ENCODE results near the gene MXI1.

MXI1 gene

DNA sequence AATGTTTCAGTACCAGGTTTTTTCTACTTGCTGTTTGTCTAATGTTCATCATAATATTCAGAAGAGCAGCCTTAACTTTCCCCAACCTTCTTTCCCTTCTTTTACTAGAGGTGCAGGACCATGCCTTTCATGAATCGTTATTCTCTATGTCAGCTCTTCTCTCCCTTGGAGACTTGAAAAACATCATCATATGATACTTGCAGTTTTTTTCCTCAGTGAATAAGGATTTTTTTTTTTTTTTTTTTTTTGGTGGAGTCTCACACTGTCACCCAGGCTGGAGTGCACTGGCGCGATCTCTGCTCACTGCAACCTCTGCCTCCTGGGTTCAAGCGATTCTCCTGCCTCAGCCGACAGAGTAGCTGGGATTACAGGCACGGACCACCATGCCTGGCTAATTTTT lies 67.2 kb downstream of the MXI1 start:
- DNase-seq (ENCODE audit: low read depth) = no peak

DNA sequence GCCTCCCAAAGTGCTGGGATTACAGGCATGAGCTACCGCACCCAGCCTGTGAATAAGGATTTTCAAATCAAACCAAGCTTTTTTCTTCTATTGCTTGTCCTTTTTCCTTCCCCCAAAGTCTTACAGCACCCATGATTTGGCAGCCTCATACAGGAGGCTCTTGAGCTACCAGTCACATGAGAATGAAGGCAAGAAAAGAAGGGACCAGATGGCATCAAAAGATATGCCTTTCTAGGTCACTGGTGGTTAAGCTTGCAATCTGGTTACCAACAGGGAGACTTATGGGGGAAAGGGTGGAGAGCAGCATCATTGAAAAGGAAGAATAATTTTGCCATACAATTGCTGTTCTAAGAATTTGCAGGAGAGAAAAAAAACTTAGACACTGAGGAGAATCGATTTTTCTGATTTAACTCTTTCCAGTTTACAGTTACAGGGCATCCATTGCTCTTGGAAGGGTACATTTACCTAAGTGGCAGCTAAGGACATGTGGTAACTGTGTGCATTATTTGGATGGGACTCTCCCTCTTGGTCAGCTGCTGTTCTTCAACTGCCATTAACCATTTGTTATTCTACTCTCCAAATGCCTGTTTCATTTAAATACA lies 67.8 kb downstream of the MXI1 start:
- no peak for DNase-seq (ENCODE audit: low read depth)

DNA sequence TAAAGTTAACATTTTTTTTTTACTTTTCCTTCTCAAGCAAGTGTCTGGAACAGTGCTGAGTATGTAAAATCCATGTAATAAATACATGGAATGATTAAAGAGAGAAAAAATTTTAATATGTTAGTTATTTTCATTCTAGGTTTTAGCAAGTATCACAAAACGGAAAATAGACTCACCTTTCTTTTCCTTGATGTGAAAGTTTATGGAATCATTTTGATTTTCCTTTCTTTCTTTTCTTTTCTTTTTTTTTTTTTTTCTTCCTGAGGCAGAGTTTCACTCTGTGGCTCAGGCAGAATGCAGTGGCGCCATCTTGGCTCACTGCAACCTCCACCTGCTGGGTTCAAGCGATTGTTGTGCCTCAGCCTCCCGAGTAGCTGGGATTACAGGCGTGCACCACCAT lies 69.2 kb downstream of the MXI1 start:
- DNase-seq (ENCODE audit: low read depth) = no peak

DNA sequence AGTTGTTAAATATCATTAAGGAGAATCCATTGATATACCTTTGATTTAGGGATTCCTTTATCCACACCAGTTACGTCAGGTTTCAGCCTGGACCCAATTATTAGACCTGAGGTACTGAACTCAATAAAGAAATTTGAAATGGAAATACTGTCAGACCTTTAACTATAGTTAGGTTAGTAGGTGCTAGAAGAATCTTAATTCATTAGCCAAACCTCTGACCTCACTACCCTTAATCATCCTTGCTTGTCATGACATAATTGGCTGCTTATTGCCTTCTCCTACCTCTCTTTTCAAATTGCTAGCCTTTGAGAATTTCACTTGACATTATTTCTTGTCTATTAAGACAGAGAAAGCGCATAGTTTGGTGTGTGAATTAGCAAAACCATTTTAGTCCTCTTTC lies 70.2 kb downstream of the MXI1 start:
- no peak for DNase-seq (ENCODE audit: low read depth)

DNA sequence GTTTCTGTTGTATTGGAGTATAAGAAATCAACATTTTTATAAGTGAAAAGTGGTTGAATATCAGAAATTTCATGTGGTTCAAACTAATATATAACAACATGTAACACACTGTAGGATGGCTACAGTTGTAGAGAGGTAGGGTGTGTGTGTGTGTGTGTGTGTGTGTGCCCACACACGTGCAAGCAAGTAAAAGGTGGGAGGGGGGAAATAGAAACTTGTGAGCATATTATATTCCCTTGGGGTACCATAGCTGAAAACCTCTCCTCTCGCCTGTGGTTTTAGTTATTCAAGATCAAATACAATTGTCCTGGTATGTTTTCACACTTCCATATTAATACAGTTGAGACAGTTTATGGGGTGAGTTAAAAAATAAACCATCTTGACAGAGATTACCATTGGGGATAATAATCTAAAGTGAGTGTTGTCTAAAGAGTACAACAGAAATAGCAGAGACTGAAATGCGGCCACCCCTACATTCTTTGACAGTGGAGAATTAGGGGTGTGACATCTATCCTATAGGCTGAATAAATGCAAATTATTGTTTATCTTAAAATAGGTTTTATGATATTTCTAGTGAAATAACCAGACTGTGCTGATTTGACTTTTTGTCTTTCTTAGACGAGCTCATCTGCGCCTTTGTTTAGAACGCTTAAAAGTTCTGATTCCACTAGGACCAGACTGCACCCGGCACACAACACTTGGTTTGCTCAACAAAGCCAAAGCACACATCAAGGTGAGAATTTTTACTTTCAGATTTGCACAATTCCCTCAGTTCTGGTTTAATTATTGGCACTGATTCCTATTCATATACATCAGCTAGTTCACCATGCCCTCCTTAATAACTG lies 71.4 kb downstream of the MXI1 start:
- no peak for DNase-seq (ENCODE audit: low read depth)

DNA sequence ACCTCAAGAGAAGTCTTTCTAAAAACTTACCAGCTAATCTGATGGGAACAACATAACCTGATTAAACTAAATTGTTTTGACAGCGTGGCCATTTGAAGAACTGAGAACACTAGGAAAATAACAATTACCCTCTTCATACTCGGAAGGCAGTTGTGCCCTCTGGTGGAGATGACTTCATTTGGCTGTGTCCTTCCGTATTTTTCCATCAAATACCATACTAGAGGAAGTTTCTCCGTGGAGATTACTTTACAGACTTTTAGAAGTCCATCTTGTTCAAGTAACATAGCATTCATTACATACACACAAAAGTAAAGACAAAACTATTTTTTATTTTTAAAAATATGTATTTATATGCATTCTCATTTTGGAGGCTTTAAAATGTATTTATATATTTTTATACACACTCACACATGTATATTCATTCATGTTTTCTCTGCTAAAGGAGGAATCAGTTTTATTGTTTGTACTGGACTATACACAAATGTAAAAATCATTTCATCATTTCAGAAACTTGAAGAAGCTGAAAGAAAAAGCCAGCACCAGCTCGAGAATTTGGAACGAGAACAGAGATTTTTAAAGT lies 72.1 kb downstream of the MXI1 start:
- peak; percentile 13 for DNase-seq (ENCODE audit: low read depth)

DNA sequence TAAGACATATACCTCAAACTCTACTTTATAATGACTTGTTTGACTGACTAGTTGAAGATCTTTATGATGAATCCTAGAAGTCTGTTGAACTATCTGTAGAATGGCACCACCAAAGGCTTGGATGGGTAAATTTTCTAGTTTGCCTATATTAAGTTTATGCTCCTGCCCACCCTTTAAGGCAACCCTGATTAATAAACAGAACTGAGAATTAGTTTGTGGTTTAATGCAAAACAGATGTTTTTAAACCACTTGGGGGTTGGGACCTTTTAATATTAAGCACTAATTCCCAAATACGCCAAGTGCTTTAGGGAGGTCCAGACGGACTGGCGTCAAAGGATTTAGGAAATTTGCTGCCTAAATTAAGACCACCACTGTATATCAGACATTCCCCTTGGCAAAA lies 76.9 kb downstream of the MXI1 start:
- no peak for DNase-seq (ENCODE audit: low read depth)

DNA sequence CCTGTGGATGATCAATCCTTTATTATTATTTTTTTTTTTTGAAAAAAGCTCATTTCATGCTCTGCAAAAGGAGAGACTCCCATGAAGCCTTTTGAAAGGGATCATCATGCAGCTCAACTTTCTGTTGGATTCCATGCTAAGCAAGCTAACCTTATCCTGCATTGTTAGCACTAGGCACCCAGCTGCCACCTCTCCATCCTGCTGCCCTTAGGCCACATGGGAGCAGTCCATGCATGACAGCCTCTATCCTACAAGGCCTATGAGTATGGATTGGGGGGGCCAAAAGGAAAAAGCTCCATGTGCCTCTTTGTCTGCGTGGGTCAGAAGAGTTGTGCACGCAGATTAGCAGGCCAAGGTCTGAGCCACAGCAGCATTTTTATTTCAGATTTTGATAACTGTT lies 78.1 kb downstream of the MXI1 start:
- no peak for DNase-seq (ENCODE audit: low read depth)

DNA sequence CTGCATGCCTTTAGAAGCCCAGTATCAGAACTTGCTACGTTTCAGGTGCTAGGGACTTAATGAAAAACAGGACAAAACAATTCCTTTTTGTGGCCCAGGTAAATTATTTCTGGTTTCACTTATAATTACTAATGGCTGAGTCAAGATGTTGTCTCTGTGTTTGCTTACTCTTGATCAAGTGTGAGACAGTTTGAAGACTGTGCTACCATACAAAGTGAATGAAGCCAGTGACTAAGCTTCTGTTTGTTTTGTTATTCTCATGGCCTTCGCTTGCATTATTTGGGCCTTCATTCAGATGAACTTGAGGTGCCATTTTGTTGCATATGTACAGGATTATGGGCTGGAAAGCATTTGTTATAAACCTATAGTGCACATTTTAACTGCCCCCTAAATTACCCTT lies 79.4 kb downstream of the MXI1 start:
- no peak for DNase-seq (ENCODE audit: low read depth)

DNA sequence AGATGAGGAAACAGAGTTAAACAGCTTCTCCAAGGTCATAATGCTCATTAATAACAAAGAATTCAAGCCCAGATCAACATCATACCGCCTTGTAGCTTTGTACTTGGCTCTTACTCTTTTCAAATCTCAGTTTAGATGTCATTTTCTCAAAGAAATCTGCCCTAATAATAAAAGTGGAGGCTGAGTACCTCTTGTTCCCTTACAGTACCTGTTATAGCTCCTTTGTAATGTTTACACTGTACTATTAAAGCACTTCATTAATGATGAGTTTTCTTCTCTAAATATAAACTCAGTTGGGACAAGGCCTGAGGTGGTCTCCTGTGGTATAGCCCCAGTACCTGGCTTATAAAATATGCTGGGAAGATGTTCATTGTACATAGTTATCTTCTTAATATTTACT lies 89.6 kb downstream of the MXI1 start:
- no peak for DNase-seq (ENCODE audit: low read depth)

DNA sequence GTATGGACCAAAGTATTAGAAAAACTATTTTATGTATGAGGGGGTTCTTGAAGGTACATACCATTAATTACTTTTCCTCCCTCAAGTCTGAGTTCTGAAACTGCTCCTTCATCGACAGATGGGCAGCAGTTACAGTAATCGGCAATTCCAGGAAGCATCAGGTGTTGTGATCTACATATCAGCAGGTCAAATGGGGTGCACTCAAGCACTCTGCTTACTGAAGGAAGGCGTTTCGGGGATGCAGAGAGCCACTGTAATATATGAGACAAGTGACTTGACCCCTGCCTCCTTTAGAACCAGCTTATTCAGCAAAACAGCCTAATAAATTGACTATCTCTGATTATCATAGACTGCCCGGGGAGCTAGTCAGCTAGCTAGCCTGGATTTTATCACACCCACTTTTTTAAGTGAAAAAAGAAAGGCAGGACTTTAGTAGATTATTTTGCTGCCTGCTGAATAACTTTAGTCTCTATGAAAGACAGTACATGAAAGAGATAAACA lies 93.1 kb downstream of the MXI1 start:
- no peak for DNase-seq (ENCODE audit: low read depth)

DNA sequence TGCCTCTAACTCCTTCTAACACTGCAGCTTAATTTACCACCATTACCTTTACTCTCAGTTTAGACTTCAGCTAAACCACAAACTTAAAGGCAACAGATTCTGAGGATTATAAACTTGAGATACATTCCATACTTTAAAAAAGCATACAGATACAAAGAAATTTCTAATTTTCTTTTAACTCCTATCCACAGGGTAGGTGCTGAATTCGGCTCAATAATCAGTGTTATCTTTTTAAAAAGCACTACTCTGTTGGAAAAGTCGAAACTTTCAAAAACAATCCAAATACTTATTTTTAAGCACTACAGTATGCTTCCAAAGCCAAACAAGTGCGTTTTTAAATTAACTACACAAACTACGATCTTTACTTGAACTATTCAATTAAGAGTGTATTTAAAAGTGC lies 96.3 kb downstream of the MXI1 start:
- DNase-seq (ENCODE audit: low read depth) = no peak

DNA sequence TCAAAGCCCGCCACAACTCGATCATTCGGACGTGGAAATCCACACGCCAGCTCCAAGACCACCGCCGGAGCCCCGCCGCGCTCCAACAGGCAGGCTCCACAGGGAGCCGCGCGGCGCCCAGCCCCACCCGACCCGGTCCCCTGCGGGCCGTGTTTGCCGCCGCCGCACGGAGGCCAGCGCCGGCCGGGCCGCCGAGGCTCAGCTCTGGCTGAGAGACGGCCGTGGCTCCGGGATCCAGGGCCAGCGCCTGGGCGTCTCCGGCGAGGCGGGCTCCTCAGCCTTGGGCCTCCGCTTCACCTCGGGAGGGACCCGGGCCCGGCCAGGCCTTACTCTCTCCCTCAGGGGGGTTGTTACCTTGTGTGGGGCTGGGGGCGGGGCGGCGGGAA lies 97.0 kb downstream of the MXI1 start:
- DNase-seq (ENCODE audit: low read depth) = no peak

DNA sequence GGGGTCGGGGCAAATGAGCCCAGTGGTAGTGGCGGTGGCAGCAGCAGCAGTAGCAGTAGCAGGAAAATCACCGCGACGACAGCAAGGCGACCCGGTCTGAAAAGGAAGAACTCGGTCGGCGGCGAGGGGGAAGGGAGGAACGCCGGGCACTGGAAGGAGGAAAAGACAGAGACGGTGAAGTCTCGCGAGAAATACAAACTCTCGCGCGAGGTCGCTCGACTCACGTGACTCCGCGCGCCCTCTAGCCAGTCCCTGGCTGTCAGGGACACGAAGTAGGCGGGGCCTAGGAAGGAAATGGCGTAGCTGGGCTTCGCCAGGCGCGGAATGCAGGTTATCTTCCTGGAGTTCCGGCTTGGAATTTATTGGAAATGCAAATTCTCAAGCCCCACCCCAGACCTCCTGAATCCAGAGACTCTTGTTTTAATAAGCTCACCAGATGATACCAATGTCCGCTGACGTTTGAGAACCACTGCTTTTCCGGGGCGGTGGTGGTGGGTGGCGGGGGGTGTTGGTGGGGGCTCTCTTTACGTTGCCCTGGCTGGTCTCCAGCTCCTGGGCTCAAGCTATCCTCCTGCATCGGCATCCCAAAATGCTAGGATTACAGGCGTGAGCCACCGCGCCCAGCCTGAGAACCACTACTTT lies 97.5 kb downstream of the MXI1 start, which contains the start of gene SMNDC1:
Gene SMNDC1 (minus strand): TSS at position 141 of the 642 bp plus-strand sequence. CDS start 1,333 bp downstream, outside the sequence.
- peak; percentile 97 for DNase-seq (ENCODE audit: low read depth)

DNA sequence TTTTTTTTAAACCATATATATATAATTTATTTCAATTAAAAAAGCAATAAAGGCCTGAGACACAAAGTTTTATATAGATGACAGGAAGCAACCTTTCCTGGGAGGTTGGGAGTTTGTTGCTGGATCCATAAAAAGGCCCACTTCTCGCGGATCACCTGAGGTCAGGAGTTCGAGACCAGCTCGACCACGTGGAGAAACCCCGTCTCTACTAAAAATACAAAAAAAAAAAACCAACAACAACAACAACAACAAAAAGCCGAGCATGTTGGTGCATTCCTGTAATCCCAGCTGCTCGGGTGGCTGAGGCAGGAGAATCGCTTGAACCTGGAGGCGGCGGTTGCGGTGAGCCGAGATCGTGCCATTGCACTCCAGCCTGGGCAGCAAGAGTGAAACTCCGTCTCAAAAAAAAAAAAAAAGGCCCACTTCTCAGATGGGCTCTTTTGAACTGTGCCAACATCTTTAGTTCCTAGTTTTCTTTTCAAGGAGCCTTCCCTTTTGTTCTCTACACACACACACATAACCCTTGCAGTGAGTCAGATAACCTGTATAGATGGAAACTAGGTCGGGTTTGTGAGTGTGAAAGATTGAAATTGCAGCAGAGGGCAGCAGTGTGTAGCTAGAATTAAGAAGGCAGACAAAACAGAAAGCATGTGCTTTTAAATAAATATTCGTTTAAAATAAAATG lies 98.5 kb downstream of the MXI1 start:
- no peak for DNase-seq (ENCODE audit: low read depth)

DNA sequence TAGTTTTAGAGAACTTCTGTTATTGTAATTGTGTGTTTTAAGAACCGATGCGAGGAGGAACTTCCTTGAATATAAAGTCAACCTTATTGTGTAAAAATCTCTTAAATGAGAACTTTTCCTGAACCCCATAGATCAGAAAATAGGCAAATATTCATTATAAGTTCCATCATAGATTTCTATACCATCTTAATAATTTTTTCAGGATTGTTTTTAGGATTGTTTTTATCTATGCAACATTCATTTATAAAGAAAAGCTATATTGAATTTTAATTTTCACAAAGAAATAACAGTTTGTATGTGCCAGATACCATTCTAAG lies 99.0 kb downstream of the MXI1 start:
- no peak for DNase-seq (ENCODE audit: low read depth)

DNA sequence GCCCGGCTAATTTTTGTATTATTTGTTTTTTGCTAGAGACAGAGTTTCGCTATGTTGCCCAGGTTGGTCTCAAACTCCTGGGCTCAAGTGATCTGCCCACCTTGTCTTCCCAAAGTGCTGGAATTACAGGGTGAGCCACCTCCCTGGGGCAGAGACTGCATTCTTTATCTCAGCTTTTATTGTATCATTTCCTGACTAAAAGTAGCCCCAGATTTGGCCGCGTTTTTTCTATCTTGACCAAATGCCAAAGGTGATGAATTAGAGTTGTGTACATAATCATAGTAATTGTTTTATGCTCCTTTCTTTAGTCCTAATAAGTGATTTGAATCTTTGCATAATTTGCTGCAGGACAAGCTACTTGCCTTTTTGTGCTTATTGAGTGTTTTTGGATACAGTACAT lies 100.4 kb downstream of the MXI1 start:
- no peak for DNase-seq (ENCODE audit: low read depth)

DNA sequence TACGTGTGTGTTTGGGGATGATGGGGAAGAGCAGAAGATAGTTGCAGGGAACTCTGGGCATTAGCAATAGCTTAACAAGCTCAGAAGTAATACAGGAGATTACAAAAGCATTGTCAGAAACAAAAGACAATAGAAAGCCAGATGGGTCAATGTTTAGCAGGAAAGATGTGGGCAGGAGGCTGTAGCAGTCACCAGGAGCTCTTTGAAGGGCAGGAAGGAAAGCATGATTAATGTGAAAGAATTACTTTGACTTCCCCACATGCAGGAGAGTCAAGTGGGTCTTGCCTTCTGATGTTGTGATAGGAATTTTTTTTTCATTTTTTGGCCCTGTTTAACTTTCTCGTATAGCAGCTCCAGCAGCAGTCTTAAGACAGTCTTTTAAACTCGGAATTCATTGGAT lies 103.3 kb downstream of the MXI1 start:
- DNase-seq (ENCODE audit: low read depth) = no peak

DNA sequence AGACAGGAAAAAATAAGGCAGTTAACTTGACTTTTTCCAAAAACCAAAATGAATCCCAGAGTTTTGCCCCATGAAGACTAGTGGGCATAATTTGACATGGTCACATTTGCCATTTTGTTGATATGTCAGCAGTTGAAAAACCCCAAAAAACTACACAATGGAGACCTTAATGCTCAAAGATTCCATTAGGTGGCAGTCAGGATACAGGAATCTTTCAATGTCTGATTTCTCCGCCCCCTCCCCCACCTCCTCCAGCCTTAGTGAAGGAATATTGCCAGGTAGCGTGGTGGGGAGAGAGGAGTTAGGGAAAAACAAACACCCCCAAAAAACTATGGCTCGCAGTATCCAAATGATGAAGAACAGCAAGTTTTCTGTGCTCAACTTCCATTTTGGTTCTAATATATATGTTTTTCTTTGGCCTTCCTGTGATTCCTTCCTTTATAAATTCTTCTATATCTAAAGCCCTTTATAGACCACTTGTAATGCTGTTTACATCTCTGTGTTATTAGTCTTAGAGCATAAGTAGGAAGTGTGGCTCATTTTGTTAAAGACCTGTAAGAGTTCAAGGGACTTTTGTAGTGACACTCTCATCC lies 104.0 kb downstream of the MXI1 start:
- DNase-seq (ENCODE audit: low read depth) = no peak

DNA sequence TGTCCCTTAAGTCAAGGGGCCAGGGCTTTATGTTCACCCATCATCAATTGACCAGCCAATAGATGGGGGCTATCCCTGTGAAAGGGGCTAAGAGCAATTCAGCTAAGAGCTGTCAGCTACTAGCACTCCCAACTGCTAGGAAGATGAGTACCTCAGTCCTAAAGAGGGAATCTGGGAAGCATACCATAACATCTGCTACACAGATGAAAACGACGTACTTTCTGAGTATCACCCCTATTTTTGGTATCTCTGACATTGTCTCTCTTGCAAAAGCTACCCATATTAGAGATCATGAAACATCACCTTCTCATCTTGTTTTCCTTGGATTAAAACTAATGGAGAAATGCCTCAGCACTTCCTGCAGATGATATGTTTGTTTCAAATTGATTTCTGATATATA lies 104.8 kb downstream of the MXI1 start:
- no peak for DNase-seq (ENCODE audit: low read depth)

DNA sequence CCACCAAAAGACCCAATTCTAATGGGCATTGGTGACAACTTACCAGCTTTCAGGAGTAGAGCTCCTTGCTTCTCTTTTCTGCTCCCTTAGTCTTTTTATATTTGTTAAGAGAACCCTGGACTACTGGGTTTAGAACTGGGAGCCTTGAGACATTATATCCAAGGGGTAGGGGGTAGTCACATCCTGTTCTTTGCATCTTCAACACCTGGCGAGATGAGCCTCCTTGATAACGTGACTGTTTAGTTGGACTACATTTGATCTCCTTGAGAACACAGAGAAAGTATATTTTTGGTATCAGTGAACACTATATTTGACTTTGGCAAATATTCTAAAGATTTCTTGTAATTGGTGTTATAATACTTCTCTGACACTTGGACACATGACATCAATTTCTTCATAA lies 106.3 kb downstream of the MXI1 start:
- DNase-seq (ENCODE audit: low read depth) = no peak
